HepG2 (cell line): ENCODE data around the gene CHST12. TPM values are rescaled to one million over a fixed set of nuclear protein-coding genes. Genes with fewer than 3 reads are reported as not detected.

Experiments
- MBNL3 ChIP-seq: fragments of 250-450 bp; sonication (Bioruptor Pico); conservative IDR thresholded peaks from 2 replicates; pipeline ENCODE4 v1.8.0; 2022; ENCODE audit warnings: mild to moderate bottlenecking, inconsistent platforms
- MED13 ChIP-seq: sonication (generic); formaldehyde crosslinking; IDR thresholded peaks from 2 replicates; pipeline ENCODE4 v1.5.0; 2020; ENCODE audit warnings: missing genetic modification reagents
- SKI ChIP-seq: fragments of 450-650 bp; IDR thresholded peaks from one replicate; pipeline ENCODE4 v1.6.1; 2018; ENCODE audit warnings: mild to moderate bottlenecking; ENCODE audit not compliant: partially characterized antibody
- polyA plus RNA-seq, 8 experiments: library from polyadenylated mRNA; depleted of rRNA in 3 of 8; stranded (reverse) in 7 of 8; unstranded in 1 of 8; fragments of >200 nt; fragmentation: Illumina TruSeq in 4 of 8; extraction: Trizol in 4 of 8; gene quantifications; 2 replicates each; pipeline versions ENCODE4 v1.2.1 to v1.2.3, GENCODE V29; 2011 to 2016; ENCODE audit warnings: low read depth in 4 of 8, missing spikeins in 1 of 8, mixed read lengths in 1 of 8; ENCODE audit not compliant: insufficient read depth in 1 of 8
- total RNA-seq, 5 experiments: library from RNA; depleted of rRNA; stranded (reverse); fragments of >200 nt; fragmentation: Illumina TruSeq; extraction: Trizol; gene quantifications; 2 replicates each; pipeline ENCODE4 v1.2.3, GENCODE V29; 2016; ENCODE audit warnings: low read depth in 1 of 5
- TF ChIP-seq, protein P1 (sequence below): sonication (generic); formaldehyde crosslinking; IDR thresholded peaks from 2 replicates; pipeline ENCODE4 v1.4.0; 2020; ENCODE audit warnings: mild to moderate bottlenecking, missing genetic modification reagents
- TF ChIP-seq, protein P2 (sequence below): sonication (generic); formaldehyde crosslinking; IDR thresholded peaks from 2 replicates; pipeline ENCODE4 v1.4.0; 2020; ENCODE audit warnings: missing genetic modification reagents
- TF ChIP-seq, protein P3 (sequence below), 2 experiments: fragments of 450-650 bp in 1 of 2; sonication (generic) in 1 of 2; formaldehyde crosslinking; IDR thresholded peaks; 2 replicates each; pipeline versions ENCODE4 v1.5.0 to v1.8.0; 2020 to 2022; ENCODE audit warnings: mild to moderate bottlenecking in 1 of 2, missing genetic modification reagents in 1 of 2
- TF ChIP-seq, protein P4 (sequence below): conservative IDR thresholded peaks from 2 replicates; pipeline ENCODE4 v1.6.1; 2018; ENCODE audit warnings: missing genetic modification reagents
- TF ChIP-seq, protein P5 (sequence below): sonication (generic); formaldehyde crosslinking; IDR thresholded peaks from 2 replicates; pipeline ENCODE4 v1.4.0; 2020; ENCODE audit warnings: missing genetic modification reagents, borderline replicate concordance
- TF ChIP-seq, protein P6 (sequence below): sonication (generic); formaldehyde crosslinking; IDR thresholded peaks from 2 replicates; pipeline ENCODE4 v1.5.1; 2020; ENCODE audit warnings: missing genetic modification reagents, mild to moderate bottlenecking, borderline replicate concordance

The CHST12 gene
- total and polyA plus RNA-seq, 2 of the 13 experiments (the other 11 are each of a cell fraction or from before 2014, with no cell fraction given) = 6.4 to 15.8 TPM

DNA sequence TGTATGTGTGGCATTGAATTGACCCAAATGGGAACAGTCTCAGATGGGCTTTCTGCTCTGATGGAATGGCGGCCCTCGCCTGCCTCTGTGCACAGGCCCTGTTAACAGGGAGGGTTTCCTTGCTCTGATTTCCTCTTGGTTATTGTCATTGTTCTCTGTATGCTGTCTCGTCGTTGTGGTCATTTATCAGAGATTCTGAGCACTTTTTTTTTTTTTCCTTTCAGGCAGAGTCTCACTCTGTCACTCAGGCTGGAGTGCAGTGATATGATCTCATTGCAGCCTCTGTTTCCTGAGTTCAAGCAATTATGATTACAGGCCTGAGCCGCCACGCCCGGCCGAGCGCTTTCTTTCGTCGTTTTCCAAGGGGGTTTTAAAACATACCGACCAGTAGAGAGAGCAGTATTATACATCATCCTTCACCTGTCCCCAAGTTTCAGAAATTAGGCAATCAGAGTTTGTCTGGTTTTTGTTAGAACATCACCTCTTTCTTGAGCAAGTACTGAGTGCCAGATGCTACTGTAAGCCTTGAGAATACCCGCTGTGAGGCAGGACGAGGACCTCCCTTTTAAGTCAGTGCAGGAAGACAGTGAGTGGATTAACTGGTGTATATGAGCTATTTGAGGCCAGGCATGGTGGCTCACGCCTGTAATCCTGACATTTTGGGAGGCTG lies 6.5 kb downstream of the CHST12 start (continued):
- TF ChIP-seq, protein P1, sequence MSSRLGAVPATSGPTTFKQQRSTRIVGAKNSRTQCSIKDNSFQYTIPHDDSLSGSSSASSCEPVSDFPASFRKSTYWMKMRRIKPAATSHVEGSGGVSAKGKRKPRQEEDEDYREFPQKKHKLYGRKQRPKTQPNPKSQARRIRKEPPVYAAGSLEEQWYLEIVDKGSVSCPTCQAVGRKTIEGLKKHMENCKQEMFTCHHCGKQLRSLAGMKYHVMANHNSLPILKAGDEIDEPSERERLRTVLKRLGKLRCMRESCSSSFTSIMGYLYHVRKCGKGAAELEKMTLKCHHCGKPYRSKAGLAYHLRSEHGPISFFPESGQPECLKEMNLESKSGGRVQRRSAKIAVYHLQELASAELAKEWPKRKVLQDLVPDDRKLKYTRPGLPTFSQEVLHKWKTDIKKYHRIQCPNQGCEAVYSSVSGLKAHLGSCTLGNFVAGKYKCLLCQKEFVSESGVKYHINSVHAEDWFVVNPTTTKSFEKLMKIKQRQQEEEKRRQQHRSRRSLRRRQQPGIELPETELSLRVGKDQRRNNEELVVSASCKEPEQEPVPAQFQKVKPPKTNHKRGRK = no peak
- TF ChIP-seq SKI = no peak
- TF ChIP-seq, protein P2, sequence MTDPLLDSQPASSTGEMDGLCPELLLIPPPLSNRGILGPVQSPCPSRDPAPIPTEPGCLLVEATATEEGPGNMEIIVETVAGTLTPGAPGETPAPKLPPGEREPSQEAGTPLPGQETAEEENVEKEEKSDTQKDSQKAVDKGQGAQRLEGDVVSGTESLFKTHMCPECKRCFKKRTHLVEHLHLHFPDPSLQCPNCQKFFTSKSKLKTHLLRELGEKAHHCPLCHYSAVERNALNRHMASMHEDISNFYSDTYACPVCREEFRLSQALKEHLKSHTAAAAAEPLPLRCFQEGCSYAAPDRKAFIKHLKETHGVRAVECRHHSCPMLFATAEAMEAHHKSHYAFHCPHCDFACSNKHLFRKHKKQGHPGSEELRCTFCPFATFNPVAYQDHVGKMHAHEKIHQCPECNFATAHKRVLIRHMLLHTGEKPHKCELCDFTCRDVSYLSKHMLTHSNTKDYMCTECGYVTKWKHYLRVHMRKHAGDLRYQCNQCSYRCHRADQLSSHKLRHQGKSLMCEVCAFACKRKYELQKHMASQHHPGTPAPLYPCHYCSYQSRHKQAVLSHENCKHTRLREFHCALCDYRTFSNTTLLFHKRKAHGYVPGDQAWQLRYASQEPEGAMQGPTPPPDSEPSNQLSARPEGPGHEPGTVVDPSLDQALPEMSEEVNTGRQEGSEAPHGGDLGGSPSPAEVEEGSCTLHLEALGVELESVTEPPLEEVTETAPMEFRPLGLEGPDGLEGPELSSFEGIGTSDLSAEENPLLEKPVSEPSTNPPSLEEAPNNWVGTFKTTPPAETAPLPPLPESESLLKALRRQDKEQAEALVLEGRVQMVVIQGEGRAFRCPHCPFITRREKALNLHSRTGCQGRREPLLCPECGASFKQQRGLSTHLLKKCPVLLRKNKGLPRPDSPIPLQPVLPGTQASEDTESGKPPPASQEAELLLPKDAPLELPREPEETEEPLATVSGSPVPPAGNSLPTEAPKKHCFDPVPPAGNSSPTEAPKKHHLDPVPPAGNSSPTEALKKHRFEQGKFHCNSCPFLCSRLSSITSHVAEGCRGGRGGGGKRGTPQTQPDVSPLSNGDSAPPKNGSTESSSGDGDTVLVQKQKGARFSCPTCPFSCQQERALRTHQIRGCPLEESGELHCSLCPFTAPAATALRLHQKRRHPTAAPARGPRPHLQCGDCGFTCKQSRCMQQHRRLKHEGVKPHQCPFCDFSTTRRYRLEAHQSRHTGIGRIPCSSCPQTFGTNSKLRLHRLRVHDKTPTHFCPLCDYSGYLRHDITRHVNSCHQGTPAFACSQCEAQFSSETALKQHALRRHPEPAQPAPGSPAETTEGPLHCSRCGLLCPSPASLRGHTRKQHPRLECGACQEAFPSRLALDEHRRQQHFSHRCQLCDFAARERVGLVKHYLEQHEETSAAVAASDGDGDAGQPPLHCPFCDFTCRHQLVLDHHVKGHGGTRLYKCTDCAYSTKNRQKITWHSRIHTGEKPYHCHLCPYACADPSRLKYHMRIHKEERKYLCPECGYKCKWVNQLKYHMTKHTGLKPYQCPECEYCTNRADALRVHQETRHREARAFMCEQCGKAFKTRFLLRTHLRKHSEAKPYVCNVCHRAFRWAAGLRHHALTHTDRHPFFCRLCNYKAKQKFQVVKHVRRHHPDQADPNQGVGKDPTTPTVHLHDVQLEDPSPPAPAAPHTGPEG (CRISPR knock-in tag) = no peak
- TF ChIP-seq, protein P3, sequence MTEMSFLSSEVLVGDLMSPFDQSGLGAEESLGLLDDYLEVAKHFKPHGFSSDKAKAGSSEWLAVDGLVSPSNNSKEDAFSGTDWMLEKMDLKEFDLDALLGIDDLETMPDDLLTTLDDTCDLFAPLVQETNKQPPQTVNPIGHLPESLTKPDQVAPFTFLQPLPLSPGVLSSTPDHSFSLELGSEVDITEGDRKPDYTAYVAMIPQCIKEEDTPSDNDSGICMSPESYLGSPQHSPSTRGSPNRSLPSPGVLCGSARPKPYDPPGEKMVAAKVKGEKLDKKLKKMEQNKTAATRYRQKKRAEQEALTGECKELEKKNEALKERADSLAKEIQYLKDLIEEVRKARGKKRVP (CRISPR knock-in tag; IDR thresholded peaks at IDR 0.05) = no peak
- TF ChIP-seq, protein P4, sequence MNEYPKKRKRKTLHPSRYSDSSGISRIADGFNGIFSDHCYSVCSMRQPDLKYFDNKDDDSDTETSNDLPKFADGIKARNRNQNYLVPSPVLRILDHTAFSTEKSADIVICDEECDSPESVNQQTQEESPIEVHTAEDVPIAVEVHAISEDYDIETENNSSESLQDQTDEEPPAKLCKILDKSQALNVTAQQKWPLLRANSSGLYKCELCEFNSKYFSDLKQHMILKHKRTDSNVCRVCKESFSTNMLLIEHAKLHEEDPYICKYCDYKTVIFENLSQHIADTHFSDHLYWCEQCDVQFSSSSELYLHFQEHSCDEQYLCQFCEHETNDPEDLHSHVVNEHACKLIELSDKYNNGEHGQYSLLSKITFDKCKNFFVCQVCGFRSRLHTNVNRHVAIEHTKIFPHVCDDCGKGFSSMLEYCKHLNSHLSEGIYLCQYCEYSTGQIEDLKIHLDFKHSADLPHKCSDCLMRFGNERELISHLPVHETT (CRISPR knock-in tag) = no peak
- TF ChIP-seq MBNL3 (CRISPR knock-in tag) = no peak
- TF ChIP-seq, protein P5, sequence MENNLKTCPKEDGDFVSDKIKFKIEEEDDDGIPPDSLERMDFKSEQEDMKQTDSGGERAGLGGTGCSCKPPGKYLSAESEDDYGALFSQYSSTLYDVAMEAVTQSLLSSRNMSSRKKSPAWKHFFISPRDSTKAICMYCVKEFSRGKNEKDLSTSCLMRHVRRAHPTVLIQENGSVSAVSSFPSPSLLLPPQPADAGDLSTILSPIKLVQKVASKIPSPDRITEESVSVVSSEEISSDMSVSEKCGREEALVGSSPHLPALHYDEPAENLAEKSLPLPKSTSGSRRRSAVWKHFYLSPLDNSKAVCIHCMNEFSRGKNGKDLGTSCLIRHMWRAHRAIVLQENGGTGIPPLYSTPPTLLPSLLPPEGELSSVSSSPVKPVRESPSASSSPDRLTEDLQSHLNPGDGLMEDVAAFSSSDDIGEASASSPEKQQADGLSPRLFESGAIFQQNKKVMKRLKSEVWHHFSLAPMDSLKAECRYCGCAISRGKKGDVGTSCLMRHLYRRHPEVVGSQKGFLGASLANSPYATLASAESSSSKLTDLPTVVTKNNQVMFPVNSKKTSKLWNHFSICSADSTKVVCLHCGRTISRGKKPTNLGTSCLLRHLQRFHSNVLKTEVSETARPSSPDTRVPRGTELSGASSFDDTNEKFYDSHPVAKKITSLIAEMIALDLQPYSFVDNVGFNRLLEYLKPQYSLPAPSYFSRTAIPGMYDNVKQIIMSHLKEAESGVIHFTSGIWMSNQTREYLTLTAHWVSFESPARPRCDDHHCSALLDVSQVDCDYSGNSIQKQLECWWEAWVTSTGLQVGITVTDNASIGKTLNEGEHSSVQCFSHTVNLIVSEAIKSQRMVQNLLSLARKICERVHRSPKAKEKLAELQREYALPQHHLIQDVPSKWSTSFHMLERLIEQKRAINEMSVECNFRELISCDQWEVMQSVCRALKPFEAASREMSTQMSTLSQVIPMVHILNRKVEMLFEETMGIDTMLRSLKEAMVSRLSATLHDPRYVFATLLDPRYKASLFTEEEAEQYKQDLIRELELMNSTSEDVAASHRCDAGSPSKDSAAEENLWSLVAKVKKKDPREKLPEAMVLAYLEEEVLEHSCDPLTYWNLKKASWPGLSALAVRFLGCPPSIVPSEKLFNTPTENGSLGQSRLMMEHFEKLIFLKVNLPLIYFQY (CRISPR knock-in tag) = no peak
- TF ChIP-seq, protein P6, sequence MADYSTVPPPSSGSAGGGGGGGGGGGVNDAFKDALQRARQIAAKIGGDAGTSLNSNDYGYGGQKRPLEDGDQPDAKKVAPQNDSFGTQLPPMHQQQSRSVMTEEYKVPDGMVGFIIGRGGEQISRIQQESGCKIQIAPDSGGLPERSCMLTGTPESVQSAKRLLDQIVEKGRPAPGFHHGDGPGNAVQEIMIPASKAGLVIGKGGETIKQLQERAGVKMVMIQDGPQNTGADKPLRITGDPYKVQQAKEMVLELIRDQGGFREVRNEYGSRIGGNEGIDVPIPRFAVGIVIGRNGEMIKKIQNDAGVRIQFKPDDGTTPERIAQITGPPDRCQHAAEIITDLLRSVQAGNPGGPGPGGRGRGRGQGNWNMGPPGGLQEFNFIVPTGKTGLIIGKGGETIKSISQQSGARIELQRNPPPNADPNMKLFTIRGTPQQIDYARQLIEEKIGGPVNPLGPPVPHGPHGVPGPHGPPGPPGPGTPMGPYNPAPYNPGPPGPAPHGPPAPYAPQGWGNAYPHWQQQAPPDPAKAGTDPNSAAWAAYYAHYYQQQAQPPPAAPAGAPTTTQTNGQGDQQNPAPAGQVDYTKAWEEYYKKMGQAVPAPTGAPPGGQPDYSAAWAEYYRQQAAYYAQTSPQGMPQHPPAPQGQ (CRISPR knock-in tag) = no peak
- no peak for TF ChIP-seq MED13 (CRISPR knock-in tag)
